NB4 (cell line): ENCODE data around the gene HRCT1.

Experiments used
- DNase-seq: peaks from one replicate; pipeline ENCODE4 v3.0.0; 2010; ENCODE audit warnings: low read depth
- H3K4me3 ChIP-seq: one replicate; pipeline ENCODE4 v1.5.1; 2011; ENCODE audit warnings: mild to moderate bottlenecking, low read depth, low read length, moderate library complexity
- MYC ChIP-seq: IDR thresholded peaks from 2 replicates; pipeline ENCODE4 v1.6.1; 2011; ENCODE audit warnings: low read depth, low read length
- POLR2A ChIP-seq: IDR thresholded peaks from 2 replicates; pipeline ENCODE4 v1.6.1; 2011; ENCODE audit warnings: mild to moderate bottlenecking; ENCODE audit not compliant: insufficient read length; ENCODE audit errors: extremely low read depth
- TF ChIP-seq, protein P1 (sequence below): IDR thresholded peaks from 2 replicates; pipeline ENCODE4 v1.6.1; 2011; ENCODE audit warnings: low read depth, low read length
- TF ChIP-seq, protein P2 (sequence below): IDR thresholded peaks from one replicate; pipeline ENCODE4 v1.5.1; 2012; ENCODE audit warnings: low read depth, low read length

Gene HRCT1

DNA sequence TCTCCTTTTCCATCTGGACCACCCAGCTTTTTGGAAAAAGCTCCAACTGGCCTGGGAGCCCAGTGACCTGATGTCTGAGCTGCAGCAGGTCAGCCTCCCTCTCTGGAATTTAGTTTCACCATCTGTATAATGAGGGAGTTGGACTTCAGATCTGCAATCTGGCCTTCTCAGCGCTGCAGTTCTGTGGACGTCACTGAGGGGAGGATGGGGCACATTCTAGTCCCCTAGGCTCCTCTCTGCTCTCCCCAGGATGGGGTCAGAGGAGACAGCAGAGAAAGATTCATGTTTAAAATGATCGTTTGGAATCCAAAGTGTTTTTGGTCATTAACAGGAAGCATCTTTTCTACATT is 46.0 kb upstream of the HRCT1 start:
- no peak overlapping the region for H3K4me3 ChIP-seq
- no peak for DNase-seq
- TF ChIP-seq POLR2A (no peak), MYC (no peak)
- TF ChIP-seq, protein P1, sequence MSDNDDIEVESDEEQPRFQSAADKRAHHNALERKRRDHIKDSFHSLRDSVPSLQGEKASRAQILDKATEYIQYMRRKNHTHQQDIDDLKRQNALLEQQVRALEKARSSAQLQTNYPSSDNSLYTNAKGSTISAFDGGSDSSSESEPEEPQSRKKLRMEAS: no peak
- TF ChIP-seq, protein P2, sequence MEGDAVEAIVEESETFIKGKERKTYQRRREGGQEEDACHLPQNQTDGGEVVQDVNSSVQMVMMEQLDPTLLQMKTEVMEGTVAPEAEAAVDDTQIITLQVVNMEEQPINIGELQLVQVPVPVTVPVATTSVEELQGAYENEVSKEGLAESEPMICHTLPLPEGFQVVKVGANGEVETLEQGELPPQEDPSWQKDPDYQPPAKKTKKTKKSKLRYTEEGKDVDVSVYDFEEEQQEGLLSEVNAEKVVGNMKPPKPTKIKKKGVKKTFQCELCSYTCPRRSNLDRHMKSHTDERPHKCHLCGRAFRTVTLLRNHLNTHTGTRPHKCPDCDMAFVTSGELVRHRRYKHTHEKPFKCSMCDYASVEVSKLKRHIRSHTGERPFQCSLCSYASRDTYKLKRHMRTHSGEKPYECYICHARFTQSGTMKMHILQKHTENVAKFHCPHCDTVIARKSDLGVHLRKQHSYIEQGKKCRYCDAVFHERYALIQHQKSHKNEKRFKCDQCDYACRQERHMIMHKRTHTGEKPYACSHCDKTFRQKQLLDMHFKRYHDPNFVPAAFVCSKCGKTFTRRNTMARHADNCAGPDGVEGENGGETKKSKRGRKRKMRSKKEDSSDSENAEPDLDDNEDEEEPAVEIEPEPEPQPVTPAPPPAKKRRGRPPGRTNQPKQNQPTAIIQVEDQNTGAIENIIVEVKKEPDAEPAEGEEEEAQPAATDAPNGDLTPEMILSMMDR: no peak

- no peak overlapping the region for H3K4me3 ChIP-seq
- no peak for TF ChIP-seq POLR2A
- TF ChIP-seq, protein P2: no peak
- no peak for DNase-seq
These were observed 44.7 kb upstream of the HRCT1 start for GRCh38 chr9:35861161-35861897.

- H3K4me3 ChIP-seq: no peak overlapping the region
- TF ChIP-seq MYC (no peak), POLR2A (no peak)
- TF ChIP-seq, protein P1: no peak
- TF ChIP-seq, protein P2: no peak
- no peak for DNase-seq
These were observed 43.7 kb upstream of the HRCT1 start for GRCh38 chr9:35862328-35862727.

- no peak overlapping the region for H3K4me3 ChIP-seq
- DNase-seq: no peak
- TF ChIP-seq MYC: no peak
- TF ChIP-seq, protein P2: no peak
- TF ChIP-seq POLR2A: no peak
- TF ChIP-seq, protein P1: no peak
These were observed 42.4 kb upstream of the HRCT1 start for GRCh38 chr9:35863583-35863982.

GRCh38 chr9:35864695-35865255 is 41.2 kb upstream of the HRCT1 start:
- TF ChIP-seq, protein P2: no peak
- TF ChIP-seq MYC (no peak), POLR2A (no peak)
- TF ChIP-seq, protein P1: no peak
- no peak for DNase-seq
- no peak overlapping the region for H3K4me3 ChIP-seq

DNA sequence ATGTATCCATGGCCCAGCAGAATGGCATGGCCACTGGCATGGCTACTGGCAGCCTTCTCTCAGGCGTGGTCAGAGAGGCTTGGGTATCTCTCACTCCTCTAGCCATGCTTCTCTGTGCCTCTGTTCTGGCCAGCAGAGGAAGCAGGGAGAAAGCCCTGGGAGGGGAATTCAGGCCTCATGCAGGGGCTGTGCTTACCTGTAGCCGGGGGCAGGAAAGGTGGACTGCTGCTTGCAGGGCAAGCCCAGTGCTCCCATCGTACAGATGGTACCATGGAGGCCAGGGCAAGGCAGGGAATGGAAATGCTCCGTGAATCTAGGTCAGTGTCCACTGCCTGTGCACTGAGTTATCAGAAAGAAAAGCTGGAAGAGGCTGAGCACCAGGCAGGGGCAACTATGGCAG is 38.5 kb upstream of the HRCT1 start:
- no peak for DNase-seq
- no peak overlapping the region for H3K4me3 ChIP-seq
- TF ChIP-seq, protein P2: no peak
- no peak for TF ChIP-seq POLR2A
- TF ChIP-seq, protein P1: no peak
- TF ChIP-seq MYC: no peak
